ENCODE data around the gene PRMT5. TPM values are rescaled to one million over a fixed set of nuclear protein-coding genes. Genes with fewer than 3 reads are reported as not detected.
A peak's percentile ranks its signal among the peaks of the same experiment; 100 is the strongest.

The PRMT5 gene
- total RNA-seq, 1 experiment from 2014 or later: 101 TPM

DNA sequence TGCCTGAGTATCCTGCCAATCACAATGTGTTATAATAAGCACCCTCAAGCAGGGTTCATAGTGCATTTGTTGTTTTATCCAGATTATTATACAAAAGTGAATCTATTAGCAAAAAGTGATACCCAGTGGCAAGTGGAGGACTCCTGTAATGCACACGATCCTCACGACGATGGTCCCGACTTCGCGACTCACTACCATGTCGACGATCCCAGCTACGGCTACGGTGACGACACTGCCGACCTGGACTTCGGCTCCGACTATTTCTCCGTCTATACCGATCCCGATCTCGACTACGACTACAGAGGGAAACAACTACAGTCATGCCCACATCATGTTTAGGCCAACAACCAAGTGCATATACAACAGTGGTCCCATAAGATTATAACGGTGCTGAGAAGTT lies 23.1 kb downstream of the PRMT5 start:
- H3K4me1 ChIP-seq (ENCODE audit: insufficient read depth, low read length): peaks cover 15% of the 10 kb centered on the region
- H3K4me3 ChIP-seq (ENCODE audit: low read length): no peak overlapping the region
- no peaks in the 10 kb centered on the region for H3K9me3 ChIP-seq (ENCODE audit: low read length)
- H3K4me2 ChIP-seq (ENCODE audit: low read length): no peak overlapping the region
- no peak overlapping the region for H3K9ac ChIP-seq (ENCODE audit: low read length)
- H2AFZ ChIP-seq (ENCODE audit: low read length): no peak overlapping the region
- intact Hi-C loops (cut with micrococcal nuclease): no loop called here
- TF ChIP-seq EZH2 (IDR thresholded peaks at IDR 0.05; ENCODE audit: low read length, unreplicated experiment) (no peak), EZH2phosphoT487 (IDR thresholded peaks at IDR 0.05; ENCODE audit: borderline replicate concordance, low read length) (no peak), CTCF (conservative IDR thresholded peaks at IDR 0.05; ENCODE audit: low read depth, low read length) (no peak)
- CTCF ChIA-PET: no interaction called here
- no TSS peak for BruUV-seq (replicated peaks)
- peaks cover 3% of the 10 kb centered on the region; the same call in 1 of the 2 replicates for H3K79me2 ChIP-seq (ENCODE audit: low read length)
- POLR2A ChIA-PET (ENCODE audit: unreplicated experiment): no interaction called here
- no peaks in the 10 kb centered on the region for H4K20me1 ChIP-seq (ENCODE audit: low read length)
- H3K27ac ChIP-seq (ENCODE audit: low read length): no peak overlapping the region
- no peaks in the 10 kb centered on the region for H3K9me2 ChIP-seq (replicated peaks; ENCODE audit: low read length)
- no peak for DNase-seq
- peaks cover 52% of the 10 kb centered on the region for H3K36me3 ChIP-seq (ENCODE audit: low read depth, low read length)
- no peaks in the 10 kb centered on the region for H3F3A ChIP-seq (ENCODE audit: low read length, unreplicated experiment)
- no peak for ATAC-seq
- no peaks in the 10 kb centered on the region for H3K27me3 ChIP-seq (ENCODE audit: low read length)

DNA sequence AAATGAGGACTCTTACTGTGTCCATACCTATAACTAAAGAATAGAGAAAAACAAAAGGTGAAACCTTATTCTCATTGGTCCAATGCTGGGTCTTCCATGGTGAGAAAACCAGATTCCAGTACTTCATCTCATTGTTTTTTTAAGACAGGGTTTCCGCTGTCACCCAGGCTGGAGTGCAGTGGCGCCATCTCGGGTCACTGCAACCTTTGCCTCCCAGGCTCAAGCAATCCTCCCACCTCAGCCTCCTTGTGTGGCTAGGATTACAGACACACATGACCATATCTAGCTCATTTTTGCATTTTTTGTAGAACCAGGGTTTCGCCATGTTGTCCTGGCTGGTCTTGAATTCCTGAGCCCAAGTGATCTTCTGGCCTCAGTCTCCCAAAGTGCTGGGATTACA lies 23.5 kb downstream of the PRMT5 start:
- POLR2A ChIA-PET (ENCODE audit: unreplicated experiment): no interaction called here

GRCh38 chr14:22903742-22904087 lies 25.5 kb downstream of the PRMT5 start:
- Histone ChIP-seq H3F3A (ENCODE audit: low read length, unreplicated experiment) (no peaks in the 10 kb centered on the region), H3K9ac (ENCODE audit: low read length) (no peak overlapping the region), H3K27ac (ENCODE audit: low read length) (0 out of 2 replicates have a peak overlapping the region, but pooled peaks have one; percentile 13), H3K9me2 (replicated peaks; ENCODE audit: low read length) (no peaks in the 10 kb centered on the region), H3K4me1 (ENCODE audit: insufficient read depth, low read length) (peaks cover 20% of the 10 kb centered on the region), H3K4me2 (ENCODE audit: low read length) (no peak overlapping the region), H2AFZ (ENCODE audit: low read length) (no peak overlapping the region), H4K20me1 (ENCODE audit: low read length) (no peaks in the 10 kb centered on the region), H3K27me3 (ENCODE audit: low read length) (no peaks in the 10 kb centered on the region), H3K4me3 (ENCODE audit: low read length) (no peak overlapping the region), H3K9me3 (ENCODE audit: low read length) (no peaks in the 10 kb centered on the region), H3K36me3 (ENCODE audit: low read depth, low read length) (peaks cover 50% of the 10 kb centered on the region), H3K79me2 (ENCODE audit: low read length) (no peaks in the 10 kb centered on the region)
- intact Hi-C loops (cut with micrococcal nuclease): no loop called here
- DNase-seq: no peak
- TF ChIP-seq EZH2 (IDR thresholded peaks at IDR 0.05; ENCODE audit: low read length, unreplicated experiment): no peak
- TF ChIP-seq EZH2phosphoT487 (IDR thresholded peaks at IDR 0.05; ENCODE audit: borderline replicate concordance, low read length): no peak
- TF ChIP-seq CTCF (conservative IDR thresholded peaks at IDR 0.05; ENCODE audit: low read depth, low read length): no peak
- no TSS peak for BruUV-seq (replicated peaks)
- no peak for ATAC-seq
- CTCF ChIA-PET: no interaction called here
- POLR2A ChIA-PET (ENCODE audit: unreplicated experiment): no interaction called here

More for the DNA sequence above, 23.5 kb downstream of the PRMT5 start:
- H3K9ac ChIP-seq (ENCODE audit: low read length): no peak overlapping the region
- no peak overlapping the region for H2AFZ ChIP-seq (ENCODE audit: low read length)
- DNase-seq (no peak), ATAC-seq (no peak)
- H3K27ac ChIP-seq (ENCODE audit: low read length): no peak overlapping the region
- no peaks in the 10 kb centered on the region for H3K27me3 ChIP-seq (ENCODE audit: low read length)
- H3K9me3 ChIP-seq (ENCODE audit: low read length): no peaks in the 10 kb centered on the region
- no TSS peak for BruUV-seq (replicated peaks)
- peaks cover 15% of the 10 kb centered on the region for H3K4me1 ChIP-seq (ENCODE audit: insufficient read depth, low read length)
- H3K36me3 ChIP-seq (ENCODE audit: low read depth, low read length): peaks cover 55% of the 10 kb centered on the region
- TF ChIP-seq CTCF (conservative IDR thresholded peaks at IDR 0.05; ENCODE audit: low read depth, low read length): no peak
- TF ChIP-seq EZH2 (IDR thresholded peaks at IDR 0.05; ENCODE audit: low read length, unreplicated experiment): no peak
- no peak for TF ChIP-seq EZH2phosphoT487 (IDR thresholded peaks at IDR 0.05; ENCODE audit: borderline replicate concordance, low read length)
- no peaks in the 10 kb centered on the region for H3F3A ChIP-seq (ENCODE audit: low read length, unreplicated experiment)
- H3K4me3 ChIP-seq (ENCODE audit: low read length): no peak overlapping the region
- no peak overlapping the region for H3K4me2 ChIP-seq (ENCODE audit: low read length)
- no peaks in the 10 kb centered on the region for H4K20me1 ChIP-seq (ENCODE audit: low read length)
- intact Hi-C loops (cut with micrococcal nuclease): no loop called here
- CTCF ChIA-PET: no interaction called here
- no peaks in the 10 kb centered on the region for H3K9me2 ChIP-seq (replicated peaks; ENCODE audit: low read length)
- no peaks in the 10 kb centered on the region for H3K79me2 ChIP-seq (ENCODE audit: low read length)
